GM23248 (cell line): Measurements from ENCODE around the gene MARK3. TPM values are rescaled to one million over a fixed set of nuclear protein-coding genes. Genes with fewer than 3 reads are reported as not detected.

Source experiments
- DNase-seq: peaks from one replicate; pipeline ENCODE4 v3.0.0-alpha.2; 2015
- H2AFZ ChIP-seq: fragments of 200-600 bp; sonication (generic); 2 replicates; pipeline ENCODE4 v1.6.1; 2016; ENCODE audit warnings: antibody characterized with exemption
- H3F3A ChIP-seq: fragments of 200-600 bp; sonication (generic); 2 replicates; pipeline ENCODE4 v1.6.1; 2016; ENCODE audit warnings: mild to moderate bottlenecking, antibody characterized with exemption, mixed run types; ENCODE audit not compliant: insufficient read depth
- H3K27ac ChIP-seq: fragments of 200-600 bp; sonication (generic); 2 replicates; pipeline ENCODE4 v1.5.1; 2016; ENCODE audit warnings: mild to moderate bottlenecking
- H3K27me3 ChIP-seq: fragments of 200-600 bp; sonication (generic); replicated peaks from 2 replicates; pipeline ENCODE4 v1.6.1; 2016; ENCODE audit warnings: mild to moderate bottlenecking; ENCODE audit not compliant: insufficient read depth
- H3K36me3 ChIP-seq: fragments of 200-600 bp; sonication (generic); 2 replicates; pipeline ENCODE4 v1.6.1; 2016; ENCODE audit warnings: low read depth, mild to moderate bottlenecking
- H3K4me1 ChIP-seq: fragments of 200-600 bp; sonication (generic); 2 replicates; pipeline ENCODE4 v1.6.1; 2016; ENCODE audit warnings: mild to moderate bottlenecking; ENCODE audit not compliant: insufficient read depth
- H3K4me2 ChIP-seq: fragments of 200-600 bp; sonication (generic); one replicate; pipeline ENCODE4 v1.6.1; 2016; ENCODE audit warnings: mild to moderate bottlenecking; ENCODE audit not compliant: unreplicated experiment
- H3K4me3 ChIP-seq: fragments of 200-600 bp; sonication (generic); 2 replicates; pipeline ENCODE4 v1.5.1; 2016; ENCODE audit warnings: mild to moderate bottlenecking
- H3K79me2 ChIP-seq: fragments of 200-600 bp; sonication (generic); 2 replicates; pipeline ENCODE4 v1.6.1; 2016; ENCODE audit warnings: mild to moderate bottlenecking; ENCODE audit not compliant: insufficient read depth
- H3K9ac ChIP-seq: fragments of 200-600 bp; sonication (generic); 2 replicates; pipeline ENCODE4 v1.6.1; 2016; ENCODE audit warnings: mild to moderate bottlenecking
- H3K9me2 ChIP-seq: fragments of 200-600 bp; sonication (generic); 2 replicates; pipeline ENCODE4 v1.6.1; 2016; ENCODE audit warnings: mixed run types, mild to moderate bottlenecking, moderate library complexity; ENCODE audit not compliant: insufficient read depth
- H3K9me3 ChIP-seq: fragments of 200-600 bp; sonication (generic); one replicate; pipeline ENCODE4 v1.6.1; 2017; ENCODE audit warnings: low read depth
- H4K20me1 ChIP-seq: fragments of 200-600 bp; sonication (generic); 2 replicates; pipeline ENCODE4 v1.6.0; 2016; ENCODE audit not compliant: insufficient read depth
- EZH2 ChIP-seq: fragments of 200-600 bp; sonication (generic); IDR thresholded peaks from 2 replicates; pipeline ENCODE4 v1.6.1; 2018; ENCODE audit warnings: antibody characterized with exemption, mild to moderate bottlenecking; ENCODE audit not compliant: insufficient read depth, poor library complexity, severe bottlenecking
- EZH2phosphoT487 ChIP-seq: fragments of 200-600 bp; sonication (generic); IDR thresholded peaks from 2 replicates; pipeline ENCODE4 v1.6.1; 2018; ENCODE audit warnings: antibody characterized with exemption, moderate library complexity, mild to moderate bottlenecking, low read depth; ENCODE audit not compliant: insufficient read depth
- WGBS, 2 experiments: methylation state at CpG; one replicate each; pipeline ENCODE4 v1.1.6; 2015 to 2017; ENCODE audit warnings: low lambda C conversion rate in 2 of 2, low coverage in 1 of 2; ENCODE audit errors: missing lambda C conversion rate in 2 of 2; 5-methylcytosine and 5-hydroxymethylcytosine counted together
- in situ Hi-C: fragments of 300-500 bp; cut with MboI; formaldehyde crosslinking; loops from 2 replicates; pipeline ENCODE4 v1.15.0; 2020
- polyA plus RNA-seq: library from polyadenylated mRNA; unstranded; fragments of >200 nt; fragmentation: Nextera tagmentation; extraction: Ambion mirVana; gene quantifications from 2 replicates; pipeline ENCODE4 v1.2.1, GENCODE V29; 2016
- total RNA-seq: library from RNA; depleted of rRNA; stranded (reverse); fragments of >200 nt; shearing (Covaris generic); gene quantifications from 2 replicates; pipeline ENCODE4 v1.2.3, GENCODE V29; 2014

The MARK3 gene
- total and polyA plus RNA-seq, 2 experiments from 2014 or later = 32.9 to 80.6 TPM

GRCh38 chr14:103476065-103476464 lies 90.8 kb downstream of the MARK3 start:
- no peak for DNase-seq
- H3K36me3 ChIP-seq = peaks cover 75% of the 10 kb centered on the region
- H3K9ac ChIP-seq = no peak overlapping the region
- H3K9me3 ChIP-seq = no peaks in the 10 kb centered on the region
- peaks cover 38% of the 10 kb centered on the region for H3F3A ChIP-seq
- WGBS, 2 experiments = 96 to 98% methylated on average over 3 of the region's 3 CpGs
- H3K4me2 ChIP-seq = no peak overlapping the region
- H3K4me1 ChIP-seq = no peaks in the 10 kb centered on the region
- in situ Hi-C loops = no loop called here
- H3K27me3 ChIP-seq = no peaks in the 10 kb centered on the region
- no peaks in the 10 kb centered on the region for H4K20me1 ChIP-seq
- no peak overlapping the region for H2AFZ ChIP-seq
- no peak overlapping the region for H3K4me3 ChIP-seq
- TF ChIP-seq EZH2phosphoT487 (no peak), EZH2 (no peak)
- no peaks in the 10 kb centered on the region for H3K9me2 ChIP-seq
- no peak overlapping the region for H3K27ac ChIP-seq
- H3K79me2 ChIP-seq = peaks cover 63% of the 10 kb centered on the region

GRCh38 chr14:103476631-103477030 lies 91.4 kb downstream of the MARK3 start:
- Histone ChIP-seq H3K4me1 (no peaks in the 10 kb centered on the region), H3K9ac (no peak overlapping the region), H3K79me2 (peaks cover 61% of the 10 kb centered on the region), H3F3A (peaks cover 42% of the 10 kb centered on the region), H2AFZ (no peak overlapping the region), H4K20me1 (no peaks in the 10 kb centered on the region), H3K36me3 (peaks cover 74% of the 10 kb centered on the region), H3K27ac (no peak overlapping the region), H3K4me2 (no peak overlapping the region), H3K9me3 (no peaks in the 10 kb centered on the region), H3K9me2 (no peaks in the 10 kb centered on the region), H3K4me3 (no peak overlapping the region), H3K27me3 (no peaks in the 10 kb centered on the region)
- in situ Hi-C loops = no loop called here
- DNase-seq = no peak
- 85% methylated on average over 5 of the region's 5 CpGs for WGBS, 2 experiments
- TF ChIP-seq EZH2 (no peak), EZH2phosphoT487 (no peak)

- peaks cover 48% of the 10 kb centered on the region for H3K79me2 ChIP-seq
- peaks cover 65% of the 10 kb centered on the region for H3K36me3 ChIP-seq
- H3K4me3 ChIP-seq = no peak overlapping the region
- peaks cover 14% of the 10 kb centered on the region for H3K4me1 ChIP-seq
- no peak overlapping the region for H3K4me2 ChIP-seq
- TF ChIP-seq EZH2phosphoT487 = no peak
- TF ChIP-seq EZH2 = no peak
- WGBS, 2 experiments = 97% methylated on average over 3 of the region's 3 CpGs
- H3K9me3 ChIP-seq = no peaks in the 10 kb centered on the region
- no peaks in the 10 kb centered on the region for H3K9me2 ChIP-seq
- in situ Hi-C loops = no loop called here
- no peak for DNase-seq
- no peak overlapping the region for H2AFZ ChIP-seq
- H3K27ac ChIP-seq = no peak overlapping the region
- H3F3A ChIP-seq = peaks cover 57% of the 10 kb centered on the region
- no peak overlapping the region for H3K9ac ChIP-seq
- H4K20me1 ChIP-seq = peaks cover 6% of the 10 kb centered on the region; the same call in 1 of the 2 replicates
- no peaks in the 10 kb centered on the region for H3K27me3 ChIP-seq
Measured at GRCh38 chr14:103480595-103480994, 95.4 kb downstream of the MARK3 start.

- 1 to 2% methylated on average over 5 of the region's 5 CpGs for WGBS, 2 experiments
- Histone ChIP-seq H2AFZ (no peak overlapping the region), H3K4me3 (no peak overlapping the region), H3K9me3 (no peaks in the 10 kb centered on the region), H3K79me2 (peaks cover 50% of the 10 kb centered on the region), H4K20me1 (peaks cover 6% of the 10 kb centered on the region; the same call in 1 of the 2 replicates), H3K27me3 (no peaks in the 10 kb centered on the region), H3K4me2 (peak overlapping the region; percentile 13), H3K9ac (peak overlapping the region; percentile 40), H3F3A (peaks cover 44% of the 10 kb centered on the region), H3K27ac (peak overlapping the region; percentile 84), H3K36me3 (peaks cover 55% of the 10 kb centered on the region), H3K4me1 (peaks cover 14% of the 10 kb centered on the region), H3K9me2 (no peaks in the 10 kb centered on the region)
- TF ChIP-seq EZH2phosphoT487 (no peak), EZH2 (no peak)
- DNase-seq = peak; percentile 92
- in situ Hi-C loops = no loop called here
Measured at GRCh38 chr14:103483600-103483999, 98.4 kb downstream of the MARK3 start.

- 98 to 100% methylated on average over 2 of the region's 2 CpGs for WGBS, 2 experiments
- peaks cover 26% of the 10 kb centered on the region for H3K4me1 ChIP-seq
- H2AFZ ChIP-seq = no peak overlapping the region
- H3K9me2 ChIP-seq = no peaks in the 10 kb centered on the region
- H3K27ac ChIP-seq = no peak overlapping the region
- TF ChIP-seq EZH2 (no peak), EZH2phosphoT487 (no peak)
- H3K9me3 ChIP-seq = no peaks in the 10 kb centered on the region
- no peak overlapping the region for H3K4me2 ChIP-seq
- H3K36me3 ChIP-seq = peaks cover 36% of the 10 kb centered on the region
- H3K9ac ChIP-seq = no peak overlapping the region
- H3K79me2 ChIP-seq = peaks cover 43% of the 10 kb centered on the region; the same call in 1 of the 2 replicates
- peaks cover 35% of the 10 kb centered on the region for H3F3A ChIP-seq
- no peak overlapping the region for H3K4me3 ChIP-seq
- no peaks in the 10 kb centered on the region for H3K27me3 ChIP-seq
- in situ Hi-C loops = no loop called here
- DNase-seq = no peak
- H4K20me1 ChIP-seq = peaks cover 6% of the 10 kb centered on the region; the same call in 1 of the 2 replicates
Measured at GRCh38 chr14:103485504-103485903, 100.3 kb downstream of the MARK3 start.
